DMS53 treated with DMSO at 0.1 percent for 48 hours (cell line): ENCODE data around the gene BRD3OS.

ENCODE experiments used
- DNase-seq: peaks from one replicate; lab custom pipeline; 2025; ENCODE audit not compliant: unreplicated experiment; lab: John Stamatoyannopoulos, UW

BRD3OS gene, protein sequence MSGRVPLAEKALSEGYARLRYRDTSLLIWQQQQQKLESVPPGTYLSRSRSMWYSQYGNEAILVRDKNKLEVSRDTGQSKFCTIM

DNA sequence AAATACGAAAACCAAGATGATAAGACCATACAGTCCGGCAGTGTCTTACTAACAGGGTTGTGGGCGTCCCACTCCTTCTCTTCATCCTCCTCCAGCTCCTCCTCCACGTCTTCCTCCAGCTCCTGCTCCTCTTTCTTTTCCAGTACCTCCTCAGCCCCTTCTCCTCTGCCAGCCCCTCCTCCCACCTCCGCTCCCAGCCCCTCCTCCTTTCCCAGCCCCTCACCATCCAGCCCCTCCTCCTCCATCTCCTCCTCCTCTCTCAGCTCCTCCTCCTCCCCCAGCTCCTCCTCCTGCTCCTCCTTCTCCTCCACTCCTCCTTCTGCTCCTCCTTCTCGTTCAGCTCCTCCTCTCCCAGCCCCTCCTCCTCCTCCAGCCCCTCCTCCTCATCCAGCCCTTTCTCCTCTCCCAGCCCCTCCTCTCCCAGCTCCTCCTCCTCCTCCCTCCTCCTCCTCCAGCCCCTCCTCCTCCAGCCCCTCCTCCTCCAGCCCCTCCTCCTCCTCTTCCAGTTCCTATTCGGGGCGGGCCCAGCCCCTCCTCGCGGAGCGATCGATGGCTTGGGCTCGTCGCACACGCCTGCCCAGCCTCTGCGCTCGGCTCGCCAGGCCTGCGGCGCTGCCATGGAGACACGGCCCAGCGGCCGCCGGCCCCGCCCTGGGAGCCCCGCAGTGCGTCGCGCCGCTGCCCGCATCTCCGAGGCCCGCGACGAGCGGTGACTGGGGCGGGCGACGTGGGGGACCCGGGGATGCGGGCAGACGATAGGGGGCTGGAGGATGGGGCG is at the start of gene BRD3OS:
Gene BRD3OS (plus strand): TSS at position 654 of the 778 bp plus-strand sequence. CDS start 1,267 bp downstream, outside the sequence.
- peak; percentile 90 for DNase-seq

DNA sequence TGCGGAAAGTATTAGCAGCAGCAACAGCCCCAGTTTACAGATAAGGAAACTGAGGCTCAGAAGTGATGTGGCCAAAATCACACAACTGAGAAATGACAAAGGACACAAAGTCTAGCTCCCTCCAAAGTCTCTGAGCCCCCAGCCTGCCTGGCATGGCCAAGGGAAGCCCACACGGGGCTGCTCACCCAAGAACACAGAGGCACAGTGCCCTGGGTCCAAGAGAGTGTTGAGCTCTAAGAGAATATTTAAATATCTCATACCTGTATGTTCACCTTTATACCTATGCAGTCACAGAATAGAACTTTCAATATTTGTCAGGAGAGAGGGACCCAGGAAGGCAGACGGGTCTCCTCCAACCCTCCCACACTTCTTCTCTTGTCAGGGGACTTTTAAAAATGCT is 49.8 kb upstream of the BRD3OS start:
- no peak for DNase-seq

DNA sequence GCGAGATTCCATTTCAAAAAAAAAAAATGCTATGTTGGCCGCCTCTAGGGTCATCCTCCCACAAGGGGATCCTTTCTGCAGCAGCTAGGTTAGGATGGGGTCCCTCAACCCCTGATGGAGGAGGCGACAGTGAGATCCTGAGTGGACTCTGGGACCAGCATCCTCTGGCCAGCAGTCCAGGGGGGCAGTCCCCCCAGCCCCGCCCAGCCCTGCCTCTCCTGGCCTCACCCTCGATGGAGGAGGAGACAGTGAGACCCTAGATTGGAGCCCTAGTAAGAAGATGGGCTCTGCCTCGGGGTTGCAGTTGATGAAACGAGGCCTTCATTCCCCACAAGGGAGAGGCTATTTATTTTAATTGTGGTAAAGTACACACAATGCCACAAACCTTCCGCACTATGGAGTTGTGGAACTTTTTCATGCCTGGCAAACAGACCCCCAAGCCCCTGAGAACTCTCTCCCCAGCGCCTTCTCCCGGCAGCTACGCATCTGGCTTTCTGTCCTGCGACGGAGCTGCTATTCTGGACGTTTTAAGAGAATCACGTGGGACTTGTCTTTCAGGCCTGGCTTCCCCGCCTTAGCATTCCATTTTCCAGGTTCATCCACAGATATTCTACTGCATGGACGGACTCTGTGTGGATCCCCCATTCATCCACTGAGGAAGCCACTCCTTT is 49.0 kb upstream of the BRD3OS start:
- DNase-seq = no peak

DNA sequence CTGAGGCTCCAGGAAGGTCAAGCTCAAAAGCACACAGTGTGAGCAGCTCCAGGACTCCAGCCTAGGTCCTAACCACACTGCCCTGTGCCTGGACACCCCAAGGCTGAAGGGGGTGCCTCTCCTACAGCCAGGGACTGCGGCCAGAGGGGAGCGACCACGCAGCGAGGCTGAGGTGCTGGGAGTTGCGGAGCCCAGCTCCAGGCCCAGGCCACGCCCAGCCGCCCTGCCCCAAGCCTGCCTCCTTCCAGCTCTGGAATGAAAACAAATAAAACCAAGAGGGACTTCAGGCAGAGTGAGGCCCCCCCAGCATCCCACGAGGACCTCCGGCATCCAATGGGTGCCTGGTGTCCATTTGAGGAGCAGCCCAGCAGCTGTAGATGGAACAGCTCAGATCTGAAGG is 48.4 kb upstream of the BRD3OS start:
- DNase-seq = no peak

DNA sequence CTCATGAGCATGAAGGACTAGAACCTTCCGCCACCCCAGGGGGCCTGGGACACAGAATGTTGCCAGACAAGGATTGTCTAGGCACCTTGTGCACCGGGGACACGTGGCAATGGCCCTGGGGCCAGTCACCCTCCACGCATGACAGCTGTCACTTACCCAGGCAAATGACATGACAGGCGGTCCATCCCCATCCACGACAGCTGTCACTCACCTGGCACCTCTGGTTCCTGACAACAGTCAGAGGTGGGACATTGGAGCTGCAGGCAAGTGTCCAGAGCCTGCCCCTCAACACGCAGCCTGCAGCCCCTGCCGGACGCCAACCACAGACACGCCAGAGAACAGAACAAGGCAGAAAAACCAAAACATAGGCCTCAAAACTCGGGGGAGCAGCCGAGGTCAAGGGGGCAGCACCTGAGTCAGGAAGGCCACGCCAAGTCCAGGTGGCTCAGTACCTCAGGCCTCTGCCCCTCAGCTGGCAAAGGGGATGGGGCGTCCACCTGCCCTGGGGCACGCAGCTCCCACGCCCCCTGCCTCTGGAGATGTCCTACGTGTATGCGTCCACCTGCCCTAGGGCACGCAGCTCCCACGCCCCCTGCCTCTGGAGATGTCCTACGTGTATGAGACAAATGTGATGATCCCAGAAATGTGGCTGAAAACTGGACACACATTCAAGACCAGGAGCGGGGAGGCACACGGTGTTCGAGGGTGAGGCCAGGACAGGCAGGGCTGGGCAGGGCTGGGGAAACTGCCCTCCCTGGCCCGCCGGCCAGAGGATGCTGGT is 47.7 kb upstream of the BRD3OS start:
- DNase-seq = no peak

DNA sequence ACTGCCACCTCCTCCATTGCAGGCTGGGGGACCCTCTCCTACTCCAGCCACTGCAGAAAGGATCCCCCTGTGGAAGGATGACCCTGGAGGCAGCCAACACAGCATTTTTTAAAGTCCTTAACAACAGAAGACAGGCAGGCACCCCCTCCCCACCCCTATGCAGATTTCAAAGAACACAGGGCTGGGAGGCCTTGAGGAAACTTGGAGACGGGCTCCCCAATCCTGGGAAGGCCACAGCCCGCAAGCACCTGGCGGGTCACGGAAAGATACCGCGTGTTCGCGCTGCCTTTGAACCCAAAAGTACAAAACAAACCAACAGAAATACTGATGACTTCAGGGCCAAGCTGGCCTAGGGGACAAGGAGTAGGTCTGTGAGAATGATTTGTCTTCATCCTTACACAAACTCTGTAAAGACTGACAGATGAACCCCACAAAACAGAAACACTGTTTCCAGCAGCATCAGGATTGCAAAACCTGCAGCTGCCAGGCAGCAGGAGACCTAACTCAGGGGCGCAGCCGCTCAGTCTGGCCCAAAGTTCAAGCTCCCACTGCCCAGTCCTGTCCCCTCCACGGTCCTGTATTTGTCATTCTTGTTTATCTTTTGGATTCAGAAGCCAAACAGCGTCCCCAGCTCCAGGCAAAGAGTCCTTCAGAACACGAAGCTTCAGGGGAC is 46.9 kb upstream of the BRD3OS start:
- DNase-seq = no peak

DNA sequence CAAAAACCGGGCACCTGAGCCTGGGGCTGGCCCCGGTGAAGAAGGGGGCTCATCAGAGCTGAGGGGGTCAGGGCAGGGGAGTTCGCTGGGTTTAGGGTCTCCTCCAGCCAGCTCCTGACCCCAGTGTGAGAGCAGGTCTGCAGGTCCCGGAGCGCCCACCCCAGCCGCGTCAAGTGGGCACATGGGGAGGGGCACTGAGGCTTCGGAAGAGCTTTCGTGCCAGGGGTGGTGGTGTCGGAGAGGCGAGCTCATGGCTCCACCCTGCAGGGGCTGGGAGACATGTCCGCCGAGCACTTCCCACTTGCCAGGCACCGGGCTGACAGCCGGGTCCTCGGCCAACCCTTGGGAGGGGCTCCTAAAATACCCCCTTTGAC is 46.4 kb upstream of the BRD3OS start:
- DNase-seq = no peak

DNA sequence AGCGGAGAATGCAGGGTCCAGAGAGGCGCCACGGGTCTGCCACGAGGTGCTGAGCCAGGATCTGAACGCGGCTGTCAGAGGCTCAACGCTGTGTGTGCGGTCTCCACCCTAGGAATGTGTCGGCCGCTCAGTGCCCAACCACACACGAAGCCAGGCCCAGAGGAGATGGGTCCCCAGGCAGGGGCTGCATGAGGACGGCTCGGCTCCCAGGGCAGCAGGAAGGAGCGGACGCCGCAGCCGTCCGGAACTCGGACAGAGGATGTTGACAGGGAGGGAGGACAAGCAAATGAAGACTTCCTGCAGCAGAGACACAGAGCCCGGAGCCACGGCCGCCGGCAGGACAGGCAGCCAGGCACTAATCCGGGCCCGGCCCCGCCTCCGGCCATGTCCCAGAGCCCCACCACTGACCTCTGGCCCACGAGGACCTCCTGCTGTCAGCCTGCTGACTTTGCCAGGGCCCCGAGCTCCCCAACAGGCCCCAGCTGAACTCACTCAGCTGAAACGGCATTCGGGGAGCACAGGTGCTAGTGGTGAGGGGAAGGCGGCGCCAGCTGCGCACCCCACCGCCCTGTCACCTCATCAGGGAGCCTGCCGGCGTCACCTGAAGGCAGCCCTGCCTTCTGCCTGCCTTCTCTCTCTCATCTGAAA is 45.9 kb upstream of the BRD3OS start:
- no peak for DNase-seq

DNA sequence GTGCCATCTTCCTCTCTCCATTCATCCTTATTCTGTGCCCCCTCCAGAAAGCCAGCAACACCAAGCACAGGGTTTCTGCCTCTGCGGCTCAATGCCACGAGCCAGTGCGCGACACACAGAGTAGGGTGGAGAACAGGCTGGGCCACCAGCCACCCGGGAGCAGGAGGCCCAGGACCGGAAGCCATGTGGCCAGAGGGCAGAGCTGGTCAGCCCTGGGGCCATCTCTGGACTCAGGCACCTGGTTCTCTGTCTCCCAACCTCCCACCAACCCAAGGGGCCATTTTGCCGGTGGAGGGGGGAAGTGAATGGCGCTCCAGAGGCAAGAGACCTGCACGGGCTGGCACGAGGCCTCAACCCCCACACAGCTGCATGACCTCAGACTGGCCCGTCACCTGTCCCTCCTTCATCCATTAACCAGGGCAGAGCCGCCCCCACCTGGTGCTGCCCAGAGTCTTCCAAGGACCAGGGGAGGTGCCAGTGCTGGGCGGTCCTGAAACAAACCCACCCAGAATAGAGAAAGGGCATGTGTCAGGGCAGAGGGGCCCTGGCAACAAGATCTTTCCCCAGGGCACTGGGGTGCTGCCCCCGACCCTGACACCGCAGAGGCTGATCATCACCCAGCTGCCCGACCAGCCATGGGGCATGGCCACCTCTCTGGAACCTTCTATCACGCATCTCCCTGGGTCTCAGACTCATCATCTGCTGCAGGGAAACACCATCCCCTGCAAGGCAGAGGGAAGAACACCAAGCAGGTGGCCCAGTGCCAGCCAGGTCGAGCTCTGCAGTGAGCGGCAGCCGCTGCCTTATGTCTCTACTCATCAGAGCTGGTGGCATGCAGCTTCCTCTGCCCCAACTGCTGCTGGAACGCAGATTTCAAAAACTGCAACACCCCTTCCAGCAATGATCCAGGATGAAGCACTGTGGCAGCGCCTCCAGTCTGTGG is 45.1 kb upstream of the BRD3OS start:
- DNase-seq = no peak

DNA sequence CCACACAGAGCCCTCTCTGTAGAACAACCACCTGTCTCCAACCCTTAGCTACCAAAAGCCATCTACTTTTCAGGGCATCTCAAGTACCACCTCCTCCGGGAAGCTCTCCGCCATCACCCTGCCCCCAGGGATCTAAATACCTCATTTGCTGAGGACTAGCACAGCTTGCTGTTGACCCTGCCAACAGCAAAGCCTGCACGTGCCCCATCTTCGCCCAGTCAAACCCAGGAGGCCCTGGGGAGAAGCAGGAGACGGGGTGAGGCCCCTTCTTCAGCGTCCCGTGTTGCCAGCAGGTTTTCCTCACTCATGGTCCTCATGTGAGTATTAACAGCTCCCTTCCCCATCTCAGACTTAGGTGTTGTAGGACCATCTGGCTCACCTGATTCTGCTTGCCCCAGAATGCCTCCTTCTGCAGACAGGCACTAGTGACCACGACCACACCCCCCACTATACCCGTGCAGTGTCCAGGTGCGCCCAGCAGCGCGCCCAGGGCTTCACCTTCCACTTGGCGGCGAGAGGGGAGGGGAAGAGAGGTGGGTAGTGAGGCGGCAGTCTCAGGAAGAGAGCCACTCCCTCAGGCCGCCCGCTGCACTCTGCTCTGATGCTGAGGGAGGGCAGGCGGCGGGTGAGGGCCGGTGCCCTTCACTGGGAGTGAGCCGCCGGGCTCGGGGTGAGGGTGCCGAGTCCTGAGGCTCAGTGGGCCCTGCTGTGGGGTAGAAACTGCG is 44.3 kb upstream of the BRD3OS start:
- DNase-seq = no peak

DNA sequence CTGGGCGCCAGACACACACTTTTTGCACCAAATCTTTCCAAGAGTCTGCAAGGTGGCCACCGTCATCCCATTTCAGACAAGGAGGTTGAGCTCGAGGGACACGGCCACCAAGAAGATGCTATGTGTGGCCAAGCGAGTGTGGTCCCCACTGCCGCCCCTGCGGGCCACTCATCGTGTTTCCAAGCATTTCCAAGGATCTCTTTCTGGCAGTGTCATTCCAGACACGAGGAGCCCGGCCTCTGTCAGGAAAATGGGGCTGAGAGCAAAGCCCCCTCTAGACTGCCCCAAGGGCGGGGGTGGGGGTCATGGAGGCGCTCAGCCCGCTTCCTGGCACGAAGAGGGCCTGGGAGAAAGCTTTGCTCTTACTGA is 43.7 kb upstream of the BRD3OS start:
- no peak for DNase-seq

DNA sequence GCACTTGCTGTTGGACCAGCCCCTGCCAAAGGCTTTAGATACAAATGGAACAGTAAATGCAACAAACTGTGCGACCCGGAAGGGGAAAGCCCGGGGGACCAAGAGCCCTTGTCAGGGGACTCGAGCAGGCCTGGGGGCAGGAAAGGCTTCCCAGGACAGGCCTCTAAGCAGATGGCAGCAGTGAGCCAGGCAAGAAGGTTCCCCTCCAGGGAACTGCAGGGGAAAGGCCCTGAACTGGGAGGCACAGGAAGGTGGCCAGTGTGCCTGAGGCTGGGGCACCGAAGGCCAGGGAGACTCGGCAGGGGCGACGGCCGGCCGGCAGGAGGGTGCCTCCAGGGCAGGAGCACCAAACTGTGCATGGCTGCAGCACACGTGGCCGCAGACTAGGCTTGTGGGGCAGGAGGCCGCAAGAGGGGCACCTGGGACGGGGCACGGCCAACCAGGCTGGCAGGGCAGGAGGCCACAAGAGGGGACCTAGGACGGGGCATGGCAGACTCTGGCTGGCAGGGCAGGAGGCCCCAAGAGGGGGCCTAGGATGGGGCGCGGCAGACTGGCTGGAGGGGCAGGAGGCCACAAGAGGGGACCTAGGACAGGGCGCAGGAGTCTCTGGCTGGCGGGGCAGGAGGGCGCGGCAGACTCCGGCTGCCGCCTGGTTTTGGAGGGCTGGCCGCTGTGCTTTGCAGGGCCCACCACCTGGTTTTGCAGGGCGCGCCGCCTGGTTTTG is 43.2 kb upstream of the BRD3OS start:
- DNase-seq = no peak

DNA sequence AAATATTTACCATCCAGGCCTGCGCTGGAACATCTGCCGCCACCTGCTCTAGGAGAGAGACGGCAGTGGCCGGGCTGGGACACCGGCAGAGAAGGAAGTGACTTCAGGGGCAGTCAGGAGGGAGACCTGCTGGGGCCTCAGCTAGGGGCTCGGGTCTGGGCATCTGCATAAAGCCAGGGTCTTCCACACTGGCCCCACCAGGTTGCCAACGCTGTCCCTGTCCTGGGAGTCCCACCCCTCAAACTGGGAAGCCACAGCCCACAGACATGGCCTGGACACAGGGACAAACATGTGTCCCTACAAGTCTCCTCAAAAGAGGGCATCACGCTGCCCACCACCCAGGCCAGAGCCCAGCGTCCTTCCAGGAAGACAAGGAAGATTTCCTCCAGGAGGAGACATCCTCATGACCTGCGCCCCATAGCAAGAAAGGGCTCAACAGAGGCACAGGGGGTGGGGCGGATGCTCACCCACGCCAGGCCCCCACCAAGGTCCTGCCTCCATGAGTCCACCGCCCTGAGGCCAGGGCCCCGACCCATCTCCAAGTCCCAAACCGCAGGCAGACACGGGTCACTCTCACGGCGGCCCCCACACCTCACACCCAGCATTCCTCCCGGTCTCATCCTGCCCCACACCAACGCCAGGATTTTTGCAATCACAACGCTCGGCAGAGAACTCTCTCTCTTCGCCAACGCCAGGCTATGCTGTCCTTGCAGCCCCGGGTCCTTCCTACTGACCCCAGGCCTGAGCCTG is 42.1 kb upstream of the BRD3OS start:
- DNase-seq = no peak

DNA sequence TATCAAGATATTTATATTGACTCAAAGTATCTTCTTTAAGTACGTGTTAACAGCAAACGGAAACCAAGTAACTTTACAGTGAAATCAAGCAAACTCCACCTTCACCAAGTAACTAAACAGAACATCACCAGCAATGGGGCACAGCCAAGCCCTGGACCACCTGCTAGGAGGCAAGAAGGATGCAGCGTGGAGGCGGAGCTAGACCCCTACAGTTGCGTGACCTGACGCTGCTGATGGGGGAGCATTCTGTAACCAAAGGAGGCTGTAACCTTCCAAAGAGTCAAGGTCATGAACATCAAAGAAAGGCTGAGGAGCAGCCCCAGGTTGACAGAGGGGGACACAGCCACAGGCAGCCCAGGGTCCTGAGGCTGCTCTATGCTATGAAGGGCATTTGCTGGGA is 39.2 kb upstream of the BRD3OS start:
- no peak for DNase-seq

DNA sequence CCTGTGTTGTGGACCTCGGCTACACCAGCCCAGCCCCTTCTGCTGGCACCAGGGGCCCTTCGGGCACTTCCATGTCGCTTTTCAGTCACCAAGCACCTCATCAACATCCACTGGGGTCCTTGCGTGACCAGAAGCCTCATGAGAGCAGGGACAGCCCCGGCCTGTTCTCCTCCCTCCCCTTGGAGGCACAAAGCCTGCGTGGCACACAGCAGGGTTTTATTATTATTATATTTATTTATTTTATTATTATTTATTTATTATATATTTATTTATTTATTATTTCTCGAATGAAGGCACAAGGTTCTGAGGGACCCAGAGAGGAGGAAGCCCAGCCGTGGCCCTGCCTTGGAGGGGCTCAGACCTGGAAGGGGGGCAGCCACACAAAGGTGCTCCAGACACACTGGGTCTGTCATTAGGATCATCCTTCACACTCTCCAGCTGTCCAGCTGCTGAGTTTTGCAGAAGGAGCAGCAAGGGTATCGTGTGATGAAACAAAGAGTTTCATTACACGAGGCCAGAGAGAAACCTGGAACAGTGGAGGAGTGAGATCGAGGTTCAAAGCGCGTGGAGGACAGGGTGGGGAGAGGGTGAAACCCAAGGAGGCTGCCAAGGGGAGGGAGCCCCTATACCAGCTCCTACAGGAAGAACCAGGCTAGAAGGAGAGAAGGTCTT is 38.4 kb upstream of the BRD3OS start:
- no peak for DNase-seq

DNA sequence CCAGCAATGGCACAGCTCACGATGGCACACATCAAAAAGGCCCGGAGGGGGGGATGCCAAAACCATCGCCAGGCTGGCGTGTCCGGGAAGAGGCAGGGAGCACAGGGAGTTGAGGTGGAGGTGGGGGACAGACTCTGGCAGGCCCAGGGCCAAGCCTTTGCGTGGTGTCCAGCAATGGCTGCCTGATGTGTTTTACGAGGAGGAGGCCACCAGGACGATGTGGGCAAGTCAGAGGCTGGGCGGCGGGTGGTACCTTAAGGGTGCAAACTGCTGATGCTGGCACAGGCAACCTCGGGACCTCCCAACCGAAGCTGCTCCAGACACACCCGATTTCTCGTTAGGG is 37.9 kb upstream of the BRD3OS start:
- no peak for DNase-seq

DNA sequence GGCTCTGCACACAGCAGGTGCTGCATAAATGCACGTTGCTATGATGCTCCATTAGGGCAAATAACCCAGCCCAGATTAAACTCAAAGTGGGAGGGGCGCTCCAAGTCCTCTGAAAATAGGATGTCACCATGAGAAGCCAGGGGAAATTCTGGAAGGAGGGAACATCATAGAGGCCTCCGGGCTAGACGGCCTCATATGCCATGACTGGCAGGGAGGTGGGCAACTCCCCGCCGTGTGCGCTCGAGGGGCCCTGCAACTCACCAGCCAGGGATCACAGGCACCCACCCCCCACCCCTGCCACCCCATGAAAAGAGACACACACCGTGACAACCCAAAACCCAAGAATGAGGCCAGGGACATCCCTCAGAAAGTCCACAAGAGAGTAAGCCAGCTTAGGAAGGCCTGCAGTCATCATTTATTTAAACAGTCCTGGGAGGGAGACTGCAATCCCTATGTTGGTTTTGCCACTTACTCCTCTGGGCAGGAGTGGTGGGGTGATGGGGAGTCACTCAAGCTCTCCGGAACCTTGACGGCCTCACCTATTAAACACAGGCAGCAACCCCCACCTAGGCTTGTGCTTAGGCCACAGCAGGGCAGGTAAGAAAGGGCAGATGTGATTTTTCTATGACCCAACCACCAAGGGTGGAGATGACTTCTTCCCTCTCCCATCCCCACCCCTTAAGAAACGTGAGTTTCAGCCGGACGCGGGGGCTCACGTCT is 37.2 kb upstream of the BRD3OS start:
- DNase-seq = no peak
